Tibial nerve (tissue), 4 donors: ENCODE results near the gene OSCAR. TPM values are rescaled to one million over a fixed set of nuclear protein-coding genes. Genes with fewer than 3 reads are reported as not detected.

Experiments used
- DNase-seq, 2 donors: peaks; one replicate each; pipeline ENCODE4 v3.0.0-alpha.2; 2019; ENCODE audit warnings: low spot score in 2 of 2
- H3K27ac ChIP-seq, 4 donors: fragments of 200-600 bp; sonication (generic) in 3 of 4; one replicate each; pipeline ENCODE4 v1.5.1; 2017 to 2019; ENCODE audit warnings: mild to moderate bottlenecking in 1 of 4
- H3K27me3 ChIP-seq, 2 donors: fragments of 200-600 bp; sonication (generic) in 1 of 2; one replicate each; pipeline versions ENCODE4 v1.5.1 to v1.6.0; 2017 to 2019
- H3K36me3 ChIP-seq, 3 donors: fragments of 200-600 bp; sonication (generic); one replicate each; pipeline ENCODE4 v1.5.1; 2018 to 2019
- H3K4me1 ChIP-seq, 4 donors: fragments of 200-600 bp; sonication (generic) in 3 of 4; one replicate each; pipeline ENCODE4 v1.5.1; 2017 to 2019
- H3K4me3 ChIP-seq, 4 donors: fragments of 200-600 bp; sonication (generic) in 3 of 4; one replicate each; pipeline ENCODE4 v1.5.1; 2017 to 2019; ENCODE audit warnings: mild to moderate bottlenecking in 1 of 4, moderate library complexity in 1 of 4
- H3K9me3 ChIP-seq, 4 donors: fragments of 200-600 bp; sonication (generic) in 3 of 4; one replicate each; pipeline ENCODE4 v1.5.1; 2017 to 2019
- EP300 ChIP-seq, 2 donors: sonication (generic); formaldehyde crosslinking; IDR thresholded peaks; one replicate each; pipeline ENCODE4 v1.6.1; 2017; ENCODE audit warnings: antibody characterized with exemption in 2 of 2, mild to moderate bottlenecking in 1 of 2
- POLR2A ChIP-seq, 2 donors: fragments of 450-650 bp; IDR thresholded peaks; one replicate each; pipeline ENCODE4 v1.6.1; 2017; ENCODE audit warnings: antibody characterized with exemption in 2 of 2, mild to moderate bottlenecking in 2 of 2, moderate library complexity in 2 of 2
- WGBS, 2 donors: methylation state at CpG; one replicate each; pipeline ENCODE4 v1.1.5; 2018; 5-methylcytosine and 5-hydroxymethylcytosine counted together
- total RNA-seq, 4 donors: library from RNA; depleted of rRNA; stranded (reverse); fragments of >200 nt; gene quantifications; one replicate each; pipeline ENCODE4 v1.1.0, GENCODE V29; 2016
- TF ChIP-seq, protein P1 (sequence below), 5 experiments: fragments of 200-600 bp in 3 of 5; fragments of 450-650 bp in 2 of 5; sonication (generic) in 3 of 5; IDR thresholded peaks; one replicate each; pipeline ENCODE4 v1.5.1; 2016 to 2019; ENCODE audit warnings: antibody characterized with exemption in 5 of 5, mild to moderate bottlenecking in 3 of 5, moderate library complexity in 2 of 5

Gene OSCAR
- total RNA-seq, 4 donors from 2014 or later, result 0.66 to 7.2 (median 1.9) TPM

DNA sequence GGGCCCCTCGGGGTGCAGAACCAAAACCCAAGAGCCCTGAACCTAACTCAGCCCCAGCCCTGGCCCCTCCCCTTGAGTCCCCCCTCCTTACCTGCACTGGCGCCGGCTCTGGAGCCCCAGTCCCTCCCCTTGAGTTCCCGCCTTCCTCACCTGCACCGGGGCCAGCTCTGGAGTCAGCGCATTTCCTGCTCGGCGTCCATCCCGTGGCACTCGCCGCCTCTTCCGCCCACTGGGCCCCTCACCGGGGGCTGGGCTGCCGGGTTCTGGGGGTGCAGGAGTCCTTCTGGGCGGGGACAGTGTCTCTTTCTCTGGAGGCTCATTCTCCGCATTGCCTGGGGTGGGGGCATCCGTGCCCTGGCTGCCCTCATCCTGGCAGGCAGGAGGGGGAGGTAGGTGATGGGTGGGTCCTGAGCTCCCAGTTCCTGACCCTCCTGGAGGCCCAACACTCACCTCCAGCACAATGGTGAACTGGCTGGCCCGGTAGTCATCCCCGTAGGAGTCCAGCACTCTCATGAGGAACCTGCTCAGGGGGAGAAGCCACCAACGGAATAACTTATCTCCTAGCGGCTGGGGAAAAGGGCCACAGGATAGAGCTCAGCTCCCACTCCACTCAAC is 7.4 kb upstream of the OSCAR start:
- Histone ChIP-seq H3K27ac (no peak overlapping the region), H3K36me3 (peaks cover 0 to 78% (median 7%) of the 10 kb centered on the region in 3 donors), H3K4me3 (no peak overlapping the region), H3K9me3 (no peaks in the 10 kb centered on the region), H3K27me3 (no peaks in the 10 kb centered on the region), H3K4me1 (peaks cover 0 to 9% (median 7%) of the 10 kb centered on the region in 4 donors)
- DNase-seq, result no peak
- TF ChIP-seq POLR2A (IDR thresholded peaks at IDR 0.05) (no peak), EP300 (IDR thresholded peaks at IDR 0.05) (no peak)
- TF ChIP-seq, protein P1, sequence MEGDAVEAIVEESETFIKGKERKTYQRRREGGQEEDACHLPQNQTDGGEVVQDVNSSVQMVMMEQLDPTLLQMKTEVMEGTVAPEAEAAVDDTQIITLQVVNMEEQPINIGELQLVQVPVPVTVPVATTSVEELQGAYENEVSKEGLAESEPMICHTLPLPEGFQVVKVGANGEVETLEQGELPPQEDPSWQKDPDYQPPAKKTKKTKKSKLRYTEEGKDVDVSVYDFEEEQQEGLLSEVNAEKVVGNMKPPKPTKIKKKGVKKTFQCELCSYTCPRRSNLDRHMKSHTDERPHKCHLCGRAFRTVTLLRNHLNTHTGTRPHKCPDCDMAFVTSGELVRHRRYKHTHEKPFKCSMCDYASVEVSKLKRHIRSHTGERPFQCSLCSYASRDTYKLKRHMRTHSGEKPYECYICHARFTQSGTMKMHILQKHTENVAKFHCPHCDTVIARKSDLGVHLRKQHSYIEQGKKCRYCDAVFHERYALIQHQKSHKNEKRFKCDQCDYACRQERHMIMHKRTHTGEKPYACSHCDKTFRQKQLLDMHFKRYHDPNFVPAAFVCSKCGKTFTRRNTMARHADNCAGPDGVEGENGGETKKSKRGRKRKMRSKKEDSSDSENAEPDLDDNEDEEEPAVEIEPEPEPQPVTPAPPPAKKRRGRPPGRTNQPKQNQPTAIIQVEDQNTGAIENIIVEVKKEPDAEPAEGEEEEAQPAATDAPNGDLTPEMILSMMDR (IDR thresholded peaks at IDR 0.05), result no peak
- WGBS, 2 donors, result 75 to 81% methylated on average over 15 to 20 of the region's 21 CpGs

GRCh38 chr19:54106716-54107115 is 6.1 kb upstream of the OSCAR start:
- no peaks in the 10 kb centered on the region for H3K27me3 ChIP-seq
- peaks cover 0 to 15% (median 7%) of the 10 kb centered on the region in 4 donors for H3K4me1 ChIP-seq
- no peak for DNase-seq
- TF ChIP-seq, protein P1 (IDR thresholded peaks at IDR 0.05), result no peak
- no peak for TF ChIP-seq POLR2A (IDR thresholded peaks at IDR 0.05)
- TF ChIP-seq EP300 (IDR thresholded peaks at IDR 0.05), result no peak
- H3K9me3 ChIP-seq, result no peaks in the 10 kb centered on the region
- H3K4me3 ChIP-seq, result no peak overlapping the region
- 76 to 79% methylated on average over 15 of the region's 15 CpGs for WGBS, 2 donors
- no peak overlapping the region for H3K27ac ChIP-seq
- H3K36me3 ChIP-seq, result peaks cover 0 to 67% (median 7%) of the 10 kb centered on the region in 3 donors

DNA sequence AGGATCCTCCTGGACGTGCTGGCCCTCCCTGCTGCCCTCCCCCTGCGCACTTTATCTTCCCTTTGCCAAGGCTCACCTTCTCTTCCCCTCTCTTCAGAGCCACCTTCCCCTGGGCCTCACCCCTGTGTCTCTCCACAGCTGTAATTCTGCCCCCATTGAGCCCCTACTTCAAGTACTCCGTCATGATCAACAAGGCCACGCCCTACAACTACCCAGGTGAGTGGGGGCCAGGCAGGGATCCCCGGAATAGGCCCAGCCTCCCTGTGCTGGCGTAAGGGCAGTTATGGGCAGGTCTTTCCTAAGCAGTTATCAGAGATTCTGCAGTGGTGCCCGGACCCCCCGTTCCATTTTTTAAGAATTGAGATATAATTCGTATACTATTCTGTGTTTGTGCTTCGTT is 5.2 kb upstream of the OSCAR start:
- H3K27ac ChIP-seq, result no peak overlapping the region
- H3K4me1 ChIP-seq, result peaks cover 0 to 15% (median 7%) of the 10 kb centered on the region in 4 donors
- peaks cover 0 to 60% (median 5%) of the 10 kb centered on the region in 3 donors for H3K36me3 ChIP-seq
- 93 to 94% methylated on average over 10 of the region's 10 CpGs for WGBS, 2 donors
- no peaks in the 10 kb centered on the region for H3K9me3 ChIP-seq
- TF ChIP-seq POLR2A (IDR thresholded peaks at IDR 0.05) (no peak), EP300 (IDR thresholded peaks at IDR 0.05) (no peak)
- TF ChIP-seq, protein P1 (IDR thresholded peaks at IDR 0.05), result no peak
- no peak for DNase-seq
- no peaks in the 10 kb centered on the region for H3K27me3 ChIP-seq
- no peak overlapping the region for H3K4me3 ChIP-seq

DNA sequence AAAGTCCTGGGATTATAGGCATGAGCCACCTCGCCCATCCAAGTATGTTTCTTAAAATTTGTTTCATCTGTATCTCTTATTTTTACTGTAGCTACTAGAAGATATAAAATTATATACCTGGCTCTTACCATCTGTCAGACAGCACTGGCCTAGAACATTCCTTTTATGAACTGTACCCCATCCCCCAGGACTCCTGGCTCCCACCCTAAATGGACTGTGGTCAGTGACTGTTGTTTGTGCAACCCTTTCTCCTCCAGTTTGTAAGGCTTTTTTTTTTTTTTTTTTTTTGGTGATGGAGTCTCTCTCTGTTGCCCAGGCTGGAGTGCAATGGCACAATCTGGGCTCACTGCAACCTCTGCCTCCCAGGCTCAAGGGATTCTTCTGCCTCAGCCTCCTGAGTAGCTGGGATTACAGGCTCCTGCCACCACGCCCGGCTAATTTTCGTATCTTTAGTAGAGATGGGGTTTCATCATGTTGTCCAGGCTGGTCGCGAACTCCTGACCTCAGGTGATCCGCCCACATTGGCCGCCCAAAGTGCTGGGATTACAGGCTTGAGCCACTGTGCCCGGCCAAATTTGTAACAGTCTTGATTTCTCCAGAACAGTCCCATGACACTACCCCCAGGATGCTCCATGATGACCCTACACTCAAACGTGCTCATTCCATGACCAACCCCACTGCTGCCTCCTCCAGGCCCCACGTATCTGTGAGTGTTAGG is 4.6 kb upstream of the OSCAR start:
- H3K4me3 ChIP-seq, result no peak overlapping the region
- no peaks in the 10 kb centered on the region for H3K27me3 ChIP-seq
- WGBS, 2 donors, result 86 to 87% methylated on average over 11 of the region's 11 CpGs
- no peak for DNase-seq
- H3K36me3 ChIP-seq, result peaks cover 0 to 53% (median 0%) of the 10 kb centered on the region in 3 donors
- TF ChIP-seq POLR2A (IDR thresholded peaks at IDR 0.05) (no peak), EP300 (IDR thresholded peaks at IDR 0.05) (no peak)
- TF ChIP-seq, protein P1 (IDR thresholded peaks at IDR 0.05), result no peak
- no peak overlapping the region for H3K27ac ChIP-seq
- H3K4me1 ChIP-seq, result peaks cover 0 to 15% (median 7%) of the 10 kb centered on the region in 4 donors
- H3K9me3 ChIP-seq, result no peaks in the 10 kb centered on the region
